DOHH2 (cell line): ENCODE measurements around the gene MUL1.

Source experiments
- H3F3A ChIP-seq: fragments of 200-600 bp; sonication (generic), shearing (Covaris generic); 2 replicates; pipeline ENCODE4 v1.6.0; 2016; ENCODE audit warnings: antibody characterized with exemption, mild to moderate bottlenecking; ENCODE audit not compliant: control insufficient read depth, insufficient read depth
- H3K27ac ChIP-seq: fragments of 200-600 bp; sonication (generic); 2 replicates; pipeline ENCODE4 v1.5.1; 2014; ENCODE audit warnings: low read depth, mild to moderate bottlenecking, low read length, moderate library complexity
- H3K27me3 ChIP-seq: fragments of 200-600 bp; sonication (generic); 2 replicates; pipeline ENCODE4 v1.6.1; 2014; ENCODE audit warnings: mild to moderate bottlenecking, low read length, mixed read lengths; ENCODE audit not compliant: control insufficient read depth
- H3K36me3 ChIP-seq: fragments of 200-600 bp; sonication (generic); 2 replicates; pipeline ENCODE4 v1.6.1; 2014; ENCODE audit warnings: mild to moderate bottlenecking, low read length, moderate library complexity, mixed read lengths; ENCODE audit not compliant: control insufficient read depth
- H3K4me1 ChIP-seq: fragments of 200-600 bp; sonication (generic); 2 replicates; pipeline ENCODE4 v1.6.1; 2014; ENCODE audit warnings: mild to moderate bottlenecking, low read length, mixed read lengths; ENCODE audit not compliant: control insufficient read depth
- H3K4me2 ChIP-seq: fragments of 200-600 bp; sonication (generic); 2 replicates; pipeline ENCODE4 v1.6.0; 2014; ENCODE audit warnings: mild to moderate bottlenecking, low read length, moderate library complexity
- H3K4me3 ChIP-seq: fragments of 200-600 bp; sonication (generic); 2 replicates; pipeline ENCODE4 v1.5.1; 2014; ENCODE audit warnings: mild to moderate bottlenecking, low read length, mixed read lengths
- H3K79me2 ChIP-seq: fragments of 200-600 bp; sonication (generic); 2 replicates; pipeline ENCODE4 v1.6.1; 2014; ENCODE audit warnings: mild to moderate bottlenecking, low read length, mixed read lengths; ENCODE audit not compliant: control insufficient read depth
- H3K9me2 ChIP-seq: fragments of 200-600 bp; sonication (generic); replicated peaks from 2 replicates; pipeline ENCODE4 v1.6.1; 2014; ENCODE audit warnings: mild to moderate bottlenecking, low read length, mixed read lengths; ENCODE audit not compliant: control insufficient read depth
- H3K9me3 ChIP-seq: fragments of 200-600 bp; sonication (generic); 2 replicates; pipeline ENCODE4 v1.6.1; 2014; ENCODE audit warnings: antibody characterized with exemption, low read length, mixed read lengths; ENCODE audit not compliant: control insufficient read depth, insufficient read depth
- H4K20me1 ChIP-seq: fragments of 200-600 bp; sonication (generic); 2 replicates; pipeline ENCODE4 v1.6.0; 2014; ENCODE audit warnings: low read depth, mild to moderate bottlenecking, antibody characterized with exemption, low read length, moderate library complexity; ENCODE audit not compliant: control insufficient read depth, insufficient read depth
- EZH2phosphoT487 ChIP-seq: fragments of 200-600 bp; sonication (generic); IDR thresholded peaks from 2 replicates; pipeline ENCODE4 v1.6.1; 2017; ENCODE audit warnings: borderline replicate concordance, mild to moderate bottlenecking, antibody characterized with exemption, low read length, moderate library complexity, mixed read lengths
- TF ChIP-seq, protein P1 (sequence below): fragments of 200-600 bp; sonication (generic); IDR thresholded peaks from one replicate; pipeline ENCODE4 v1.5.1; 2014; ENCODE audit warnings: antibody characterized with exemption, mild to moderate bottlenecking, low read depth, low read length; ENCODE audit not compliant: poor library complexity, severe bottlenecking

The MUL1 gene

DNA sequence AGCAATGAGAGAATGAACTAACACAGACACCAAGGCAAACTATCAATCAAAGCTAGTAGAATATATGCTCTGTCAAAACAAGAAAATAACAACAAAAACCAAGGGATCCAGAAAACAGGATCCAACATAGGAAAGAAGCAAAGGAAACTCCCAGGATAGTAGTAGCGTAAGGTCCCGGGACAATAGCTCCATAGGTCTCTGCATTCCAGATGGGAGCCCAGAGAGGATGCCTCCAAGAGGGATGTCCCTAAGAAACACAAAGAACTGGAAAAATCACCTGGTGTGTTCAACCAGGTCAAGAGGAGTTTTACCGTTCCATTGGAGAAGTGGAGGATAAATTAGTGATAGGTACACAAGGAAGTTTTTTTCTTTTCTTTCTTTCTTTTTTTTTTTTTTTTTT lies 38.7 kb upstream of the MUL1 start:
- H3F3A ChIP-seq: no peaks in the 10 kb centered on the region
- no peak for TF ChIP-seq EZH2phosphoT487
- TF ChIP-seq, protein P1, sequence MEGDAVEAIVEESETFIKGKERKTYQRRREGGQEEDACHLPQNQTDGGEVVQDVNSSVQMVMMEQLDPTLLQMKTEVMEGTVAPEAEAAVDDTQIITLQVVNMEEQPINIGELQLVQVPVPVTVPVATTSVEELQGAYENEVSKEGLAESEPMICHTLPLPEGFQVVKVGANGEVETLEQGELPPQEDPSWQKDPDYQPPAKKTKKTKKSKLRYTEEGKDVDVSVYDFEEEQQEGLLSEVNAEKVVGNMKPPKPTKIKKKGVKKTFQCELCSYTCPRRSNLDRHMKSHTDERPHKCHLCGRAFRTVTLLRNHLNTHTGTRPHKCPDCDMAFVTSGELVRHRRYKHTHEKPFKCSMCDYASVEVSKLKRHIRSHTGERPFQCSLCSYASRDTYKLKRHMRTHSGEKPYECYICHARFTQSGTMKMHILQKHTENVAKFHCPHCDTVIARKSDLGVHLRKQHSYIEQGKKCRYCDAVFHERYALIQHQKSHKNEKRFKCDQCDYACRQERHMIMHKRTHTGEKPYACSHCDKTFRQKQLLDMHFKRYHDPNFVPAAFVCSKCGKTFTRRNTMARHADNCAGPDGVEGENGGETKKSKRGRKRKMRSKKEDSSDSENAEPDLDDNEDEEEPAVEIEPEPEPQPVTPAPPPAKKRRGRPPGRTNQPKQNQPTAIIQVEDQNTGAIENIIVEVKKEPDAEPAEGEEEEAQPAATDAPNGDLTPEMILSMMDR: no peak
- H3K4me1 ChIP-seq: peaks cover 13% of the 10 kb centered on the region
- no peak overlapping the region for H3K27ac ChIP-seq
- no peaks in the 10 kb centered on the region for H3K36me3 ChIP-seq
- H3K4me3 ChIP-seq: no peak overlapping the region
- H3K27me3 ChIP-seq: peaks cover 10% of the 10 kb centered on the region; the same call in 1 of the 2 replicates
- H4K20me1 ChIP-seq: no peaks in the 10 kb centered on the region; the same call in 1 of the 2 replicates
- no peaks in the 10 kb centered on the region for H3K9me2 ChIP-seq
- H3K9me3 ChIP-seq: no peaks in the 10 kb centered on the region
- no peaks in the 10 kb centered on the region for H3K79me2 ChIP-seq
- H3K4me2 ChIP-seq: no peak overlapping the region

DNA sequence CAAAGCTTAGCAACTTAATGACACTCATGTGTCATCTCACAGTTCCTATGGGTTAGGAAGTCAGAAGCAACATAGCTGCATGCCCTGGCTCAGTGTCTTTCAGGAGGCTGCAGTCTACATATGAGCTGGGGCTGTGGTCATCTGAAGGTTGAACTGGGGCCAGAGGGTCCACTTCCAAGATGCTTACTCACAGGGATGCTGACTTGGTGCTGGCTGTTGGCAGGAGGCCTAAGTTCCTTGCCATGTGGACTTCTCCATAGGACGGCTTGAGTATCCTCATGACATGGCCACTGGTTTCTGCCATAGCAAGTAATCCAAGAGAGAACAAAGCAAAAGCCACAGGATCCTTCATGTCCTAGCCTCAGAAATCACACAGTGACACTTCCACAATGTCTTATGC lies 32.3 kb upstream of the MUL1 start:
- no peak overlapping the region for H3K4me2 ChIP-seq
- H3K36me3 ChIP-seq: no peaks in the 10 kb centered on the region
- H3K79me2 ChIP-seq: no peaks in the 10 kb centered on the region
- no peaks in the 10 kb centered on the region for H3F3A ChIP-seq
- H3K4me3 ChIP-seq: no peak overlapping the region
- peaks cover 11% of the 10 kb centered on the region; the same call in 1 of the 2 replicates for H3K27me3 ChIP-seq
- H3K9me3 ChIP-seq: no peaks in the 10 kb centered on the region
- TF ChIP-seq EZH2phosphoT487: no peak
- TF ChIP-seq, protein P1: no peak
- H3K9me2 ChIP-seq: no peaks in the 10 kb centered on the region
- no peaks in the 10 kb centered on the region for H3K4me1 ChIP-seq
- no peaks in the 10 kb centered on the region for H4K20me1 ChIP-seq
- no peak overlapping the region for H3K27ac ChIP-seq

DNA sequence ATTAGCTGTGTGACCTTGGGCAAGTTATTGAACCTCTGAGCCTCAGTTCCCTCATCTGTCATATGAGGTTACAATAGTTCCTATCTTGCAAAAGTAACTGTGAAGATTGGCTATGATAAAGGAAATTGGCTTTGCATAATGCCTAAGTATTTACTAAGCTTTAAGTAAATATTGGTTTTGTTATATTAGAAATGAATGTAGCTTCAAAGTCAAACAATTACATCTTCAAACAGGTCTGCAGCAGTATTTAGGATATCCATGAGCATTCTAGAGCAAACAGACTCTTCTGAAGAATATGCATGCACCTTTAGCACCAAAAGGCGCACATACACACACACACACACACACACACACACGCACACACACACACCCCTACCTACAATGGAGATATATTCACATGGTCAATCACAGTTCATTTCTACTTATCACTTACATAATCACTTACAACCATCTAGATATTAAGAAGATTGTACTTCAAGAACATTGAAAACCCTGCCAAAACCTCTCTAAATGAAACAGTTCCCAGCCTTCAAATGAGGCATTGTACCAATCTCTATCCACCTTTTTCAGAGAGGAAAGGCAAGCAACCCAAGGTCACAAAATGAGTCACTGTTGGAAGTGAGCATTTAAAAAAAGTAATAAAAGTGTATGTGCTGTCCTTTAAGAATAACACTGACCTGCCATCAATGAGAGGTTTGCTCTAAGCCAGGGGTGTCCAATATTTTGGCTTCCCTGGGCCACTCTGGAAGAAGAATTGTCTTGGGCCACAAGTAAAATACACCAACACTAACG lies 31.0 kb upstream of the MUL1 start:
- Histone ChIP-seq H3K9me2 (no peaks in the 10 kb centered on the region), H3K4me1 (no peaks in the 10 kb centered on the region), H3F3A (no peaks in the 10 kb centered on the region), H3K27me3 (peaks cover 21% of the 10 kb centered on the region), H3K27ac (no peak overlapping the region), H3K4me3 (no peak overlapping the region), H3K9me3 (no peaks in the 10 kb centered on the region), H3K4me2 (no peak overlapping the region), H4K20me1 (no peaks in the 10 kb centered on the region), H3K79me2 (no peaks in the 10 kb centered on the region), H3K36me3 (no peaks in the 10 kb centered on the region)
- TF ChIP-seq, protein P1: no peak
- no peak for TF ChIP-seq EZH2phosphoT487
